NB4 (cell line): ENCODE results near the gene PHF21B.

Experiments
- CTCF ChIP-seq: IDR thresholded peaks from one replicate; pipeline ENCODE4 v1.5.1; 2012; ENCODE audit warnings: low read depth, low read length
- MYC ChIP-seq: IDR thresholded peaks from 2 replicates; pipeline ENCODE4 v1.6.1; 2011; ENCODE audit warnings: low read depth, low read length
- POLR2A ChIP-seq: IDR thresholded peaks from 2 replicates; pipeline ENCODE4 v1.6.1; 2011; ENCODE audit warnings: mild to moderate bottlenecking; ENCODE audit not compliant: insufficient read length; ENCODE audit errors: extremely low read depth

GRCh38 chr22:44924098-44924497, 85.7 kb downstream of the PHF21B start:
- TF ChIP-seq CTCF: no peak
- TF ChIP-seq POLR2A: no peak
- no peak for TF ChIP-seq MYC
